RKO (cell line): Measurements from ENCODE around the gene ATF4.
A peak's percentile ranks its signal among the peaks of the same experiment; 100 is the strongest.
"Not testable (repeated sequence)": the region's sequence is repeated elsewhere in the genome, so short reads cannot be mapped to it uniquely, and the experiment has no call there.

Experiments
- DNase-seq: peaks from one replicate; pipeline ENCODE4 v3.0.0-alpha.2; 2016; ENCODE audit warnings: low spot score

Gene ATF4

GRCh38 chr22:39511226-39511625, 9.1 kb upstream of the ATF4 start:
- no peak for DNase-seq

DNA sequence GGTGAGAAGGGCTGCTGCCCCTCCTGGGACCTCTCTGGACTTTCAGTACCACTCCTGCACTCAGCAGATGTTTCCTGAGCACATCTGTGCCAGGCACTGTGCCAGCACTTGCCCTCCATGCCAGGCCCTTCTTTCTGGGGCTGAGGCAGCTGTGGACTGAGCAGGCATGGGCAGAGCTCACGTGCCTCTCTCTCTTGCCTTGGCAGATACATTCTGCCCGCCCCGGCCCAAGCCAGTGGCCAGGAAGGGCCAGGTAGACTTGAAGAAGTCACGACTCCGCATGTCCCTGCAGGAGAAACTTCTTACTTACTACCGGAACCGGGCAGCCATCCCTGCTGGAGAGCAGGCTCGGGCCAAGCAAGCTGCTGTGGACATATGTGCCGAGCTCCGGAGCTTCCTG, 8.3 kb upstream of the ATF4 start:
- DNase-seq: no peak

GRCh38 chr22:39513791-39514190, 6.6 kb upstream of the ATF4 start:
- no peak for DNase-seq

GRCh38 chr22:39514373-39514973, 5.9 kb upstream of the ATF4 start:
- DNase-seq: no peak

DNA sequence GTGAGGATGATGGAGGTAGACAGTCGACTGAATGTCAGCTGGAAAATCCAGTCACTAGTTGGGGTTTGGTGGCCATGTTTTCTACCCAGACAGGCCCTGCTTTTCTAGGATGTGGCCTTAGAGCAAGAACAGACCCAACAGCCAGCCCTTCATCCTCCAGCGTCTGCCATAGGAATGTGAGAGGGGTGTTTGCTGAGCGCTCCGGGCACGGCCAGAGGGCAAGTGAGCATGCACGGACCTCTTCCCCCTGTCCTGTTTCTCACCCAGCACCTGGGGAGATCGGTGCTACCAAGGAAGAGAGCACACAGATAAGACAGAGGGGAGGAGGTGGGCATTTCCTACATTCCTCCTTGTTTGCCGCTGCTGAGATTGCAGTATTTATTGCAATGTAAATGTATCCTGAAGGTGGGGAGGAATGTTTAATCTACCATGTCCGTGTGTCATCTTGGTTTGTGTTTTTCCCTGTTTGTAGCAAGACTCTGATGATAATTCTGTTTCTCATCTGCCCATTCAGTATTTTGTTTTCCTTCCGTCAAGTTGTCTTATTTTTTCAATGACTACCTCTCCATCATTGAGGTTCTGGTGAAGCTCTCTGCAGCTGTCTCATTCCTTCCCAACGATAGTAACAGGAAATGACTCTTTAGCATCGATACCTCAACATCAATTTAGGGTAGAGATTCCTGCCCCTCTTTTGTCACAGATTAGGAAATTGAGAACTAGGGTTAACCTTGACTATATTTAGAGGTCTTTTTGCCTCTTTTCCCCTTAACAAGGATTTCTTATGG, 4.9 kb upstream of the ATF4 start:
- no peak for DNase-seq

- DNase-seq: no peak
These were observed 2.9 kb upstream of the ATF4 start for GRCh38 chr22:39517470-39517869.

DNA sequence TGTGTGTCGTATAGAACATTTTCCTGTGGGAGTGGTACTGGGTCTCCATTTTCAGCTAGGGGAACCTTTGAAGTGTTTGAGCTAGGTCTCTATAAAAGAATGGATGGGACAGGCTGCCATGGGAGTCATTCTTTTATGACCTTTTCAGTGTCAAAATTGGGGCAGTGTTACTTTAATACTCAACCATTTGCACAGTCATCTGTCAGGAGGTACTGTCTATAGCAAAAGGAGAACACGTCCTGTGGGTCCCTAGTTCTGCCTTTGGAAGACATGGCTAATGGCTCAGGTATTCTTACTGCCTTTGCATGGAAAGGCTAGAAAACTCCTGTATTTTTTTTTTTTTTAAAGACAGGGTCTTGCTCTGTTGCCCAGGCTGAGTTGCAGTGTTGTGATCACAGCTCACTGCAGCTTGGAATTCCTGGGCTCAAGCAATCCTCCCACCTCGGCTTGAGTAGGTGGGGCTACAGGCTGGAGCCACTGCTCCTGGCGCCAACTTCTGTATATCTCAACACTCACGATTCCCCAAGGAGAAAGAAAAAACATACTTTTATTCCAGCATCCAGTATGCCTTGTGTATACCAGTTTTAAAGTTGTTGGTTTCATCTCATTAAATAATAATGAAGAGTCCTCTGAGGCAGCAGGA, 2.1 kb upstream of the ATF4 start:
- DNase-seq: no peak

DNA sequence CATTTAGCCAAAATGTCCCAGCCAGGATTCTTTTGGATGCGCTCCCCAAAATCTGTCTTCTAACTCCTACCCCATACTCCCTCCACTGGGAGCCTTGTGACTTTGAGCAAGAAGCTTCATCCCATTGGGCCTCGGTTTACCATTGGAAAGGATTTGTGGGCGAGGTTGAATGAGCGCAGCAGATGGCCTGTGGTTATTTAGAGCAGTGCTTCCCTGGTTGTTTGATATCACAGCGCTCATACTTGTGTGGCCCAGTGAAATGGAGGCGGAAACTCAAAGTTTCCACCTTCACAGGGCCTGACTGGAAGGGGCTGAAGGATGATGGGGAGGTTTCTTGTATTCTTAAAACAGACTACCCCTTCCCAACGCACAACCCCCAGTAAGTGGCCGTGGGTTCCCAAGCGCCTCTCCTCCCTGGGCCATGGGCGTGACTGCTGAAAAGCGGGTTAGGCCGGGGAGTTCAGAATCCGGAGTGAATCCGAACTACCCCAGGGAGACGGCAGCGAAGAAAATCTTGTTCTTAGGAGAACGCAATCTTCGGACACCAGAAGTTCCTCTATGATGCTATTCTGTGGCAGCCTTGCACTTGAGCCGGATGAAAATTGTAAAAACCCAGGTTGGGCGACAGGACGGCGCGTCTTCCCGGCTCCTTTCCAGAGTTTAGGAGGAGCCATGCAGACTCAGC, 1.2 kb upstream of the ATF4 start:
- DNase-seq: peak; percentile 51

DNA sequence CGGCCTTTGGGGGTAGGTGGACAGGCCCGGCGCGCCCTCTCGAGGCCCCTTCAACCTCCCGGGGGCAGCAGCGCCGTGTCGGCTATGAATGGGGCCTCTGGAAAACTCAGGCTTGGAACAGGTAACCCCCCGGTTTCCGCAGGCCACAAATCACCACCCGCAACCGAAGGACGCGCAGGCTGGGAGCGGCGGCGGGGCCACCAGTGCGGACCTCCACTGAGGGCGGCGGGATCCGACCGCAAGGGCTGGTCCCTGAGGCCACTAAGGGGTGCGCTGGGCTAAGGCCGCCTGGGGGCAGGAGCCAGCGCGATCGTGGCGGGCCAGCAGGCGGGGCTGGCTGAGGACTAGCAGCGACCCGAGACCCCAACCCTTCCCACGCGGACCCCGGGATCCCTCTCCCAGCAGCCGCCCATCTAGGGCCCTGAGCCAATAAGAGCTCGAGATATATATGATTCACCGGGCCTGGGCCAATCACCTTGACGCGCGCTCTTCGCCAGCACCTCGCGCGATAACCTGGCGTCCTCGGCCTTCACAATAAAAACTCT, 609 bp upstream of the ATF4 start:
- DNase-seq: peak; percentile 99

DNA sequence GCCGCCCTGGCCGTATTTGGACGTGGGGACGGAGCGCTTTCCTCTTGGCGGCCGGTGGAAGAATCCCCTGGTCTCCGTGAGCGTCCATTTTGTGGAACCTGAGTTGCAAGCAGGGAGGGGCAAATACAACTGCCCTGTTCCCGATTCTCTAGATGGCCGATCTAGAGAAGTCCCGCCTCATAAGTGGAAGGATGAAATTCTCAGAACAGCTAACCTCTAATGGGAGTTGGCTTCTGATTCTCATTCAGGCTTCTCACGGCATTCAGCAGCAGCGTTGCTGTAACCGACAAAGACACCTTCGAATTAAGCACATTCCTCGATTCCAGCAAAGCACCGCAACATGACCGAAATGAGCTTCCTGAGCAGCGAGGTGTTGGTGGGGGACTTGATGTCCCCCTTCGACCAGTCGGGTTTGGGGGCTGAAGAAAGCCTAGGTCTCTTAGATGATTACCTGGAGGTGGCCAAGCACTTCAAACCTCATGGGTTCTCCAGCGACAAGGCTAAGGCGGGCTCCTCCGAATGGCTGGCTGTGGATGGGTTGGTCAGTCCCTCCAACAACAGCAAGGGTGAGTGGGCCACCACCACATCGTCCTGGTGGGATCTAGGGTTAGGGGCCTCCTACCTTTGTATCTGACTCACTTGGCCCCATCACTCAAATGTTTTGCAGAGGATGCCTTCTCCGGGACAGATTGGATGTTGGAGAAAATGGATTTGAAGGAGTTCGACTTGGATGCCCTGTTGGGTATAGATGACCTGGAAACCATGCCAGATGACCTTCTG, 934 bp downstream of the ATF4 start:
- DNase-seq: peak; percentile 70

DNA sequence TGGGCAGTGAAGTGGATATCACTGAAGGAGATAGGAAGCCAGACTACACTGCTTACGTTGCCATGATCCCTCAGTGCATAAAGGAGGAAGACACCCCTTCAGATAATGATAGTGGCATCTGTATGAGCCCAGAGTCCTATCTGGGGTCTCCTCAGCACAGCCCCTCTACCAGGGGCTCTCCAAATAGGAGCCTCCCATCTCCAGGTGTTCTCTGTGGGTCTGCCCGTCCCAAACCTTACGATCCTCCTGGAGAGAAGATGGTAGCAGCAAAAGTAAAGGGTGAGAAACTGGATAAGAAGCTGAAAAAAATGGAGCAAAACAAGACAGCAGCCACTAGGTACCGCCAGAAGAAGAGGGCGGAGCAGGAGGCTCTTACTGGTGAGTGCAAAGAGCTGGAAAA, 1.7 kb downstream of the ATF4 start:
- not testable (repeated sequence) for DNase-seq

DNA sequence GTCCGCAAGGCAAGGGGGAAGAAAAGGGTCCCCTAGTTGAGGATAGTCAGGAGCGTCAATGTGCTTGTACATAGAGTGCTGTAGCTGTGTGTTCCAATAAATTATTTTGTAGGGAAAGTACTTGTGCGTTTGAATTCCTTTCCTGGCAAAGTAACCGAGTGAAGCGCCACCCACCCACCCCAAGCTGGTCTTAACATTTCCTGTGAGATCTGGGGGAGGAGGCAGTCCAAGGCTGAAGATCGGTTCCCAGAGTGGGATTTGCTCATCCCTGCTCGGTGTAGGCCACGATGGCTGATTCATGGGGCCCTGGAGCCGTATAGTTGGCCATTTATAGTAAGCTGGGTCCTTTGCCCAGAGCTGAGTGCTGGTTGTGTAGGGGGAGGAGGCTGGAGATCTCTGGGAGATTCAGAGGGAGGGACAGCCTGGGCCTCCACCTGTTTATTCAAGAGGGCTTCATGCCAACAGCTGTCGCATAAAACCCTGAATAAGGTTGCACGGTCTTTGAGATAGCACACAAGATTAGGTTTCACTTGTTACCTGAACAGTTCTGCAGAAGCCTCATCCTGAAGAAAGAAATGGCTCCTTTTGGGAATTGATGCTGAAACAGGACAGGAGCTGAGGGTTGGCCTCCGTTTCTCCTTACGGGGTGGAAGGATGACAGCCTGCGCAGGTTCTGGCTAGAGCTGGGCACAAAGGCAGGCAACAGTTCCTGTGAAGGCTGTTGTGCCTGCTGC, 2.4 kb downstream of the ATF4 start:
- peak; percentile 84 for DNase-seq

DNA sequence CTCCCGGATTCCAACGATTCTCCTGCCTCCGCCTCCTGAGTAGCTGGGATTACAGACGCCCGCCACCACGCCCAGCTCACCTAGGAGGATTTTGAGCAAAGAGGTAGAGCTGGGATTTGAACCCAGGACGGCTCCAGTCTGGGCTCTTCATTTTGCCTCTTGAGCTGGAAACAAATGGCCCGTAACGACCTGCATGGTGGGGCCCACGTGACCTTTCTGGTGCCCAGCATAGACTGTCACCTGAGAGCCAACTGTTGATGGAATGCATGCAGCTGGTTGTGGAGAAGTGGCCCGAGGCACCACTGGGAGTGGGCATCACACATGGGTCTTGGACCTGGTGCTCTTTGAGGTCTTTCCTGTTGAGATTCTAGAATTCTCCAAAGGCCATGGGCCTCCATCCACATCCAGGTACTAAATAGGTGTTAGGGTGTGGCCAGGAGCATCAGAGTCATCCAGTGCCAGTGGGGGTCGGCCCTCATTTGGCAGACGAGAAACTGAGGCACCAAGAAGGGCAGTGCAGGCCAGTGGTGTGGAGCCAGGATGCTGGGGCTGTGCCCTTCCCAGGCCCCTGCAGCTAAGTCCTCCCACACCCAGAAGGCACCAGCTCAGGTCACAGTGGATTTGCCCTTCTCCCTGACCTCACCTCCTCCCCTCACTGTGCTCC, 3.9 kb downstream of the ATF4 start:
- DNase-seq: no peak

DNA sequence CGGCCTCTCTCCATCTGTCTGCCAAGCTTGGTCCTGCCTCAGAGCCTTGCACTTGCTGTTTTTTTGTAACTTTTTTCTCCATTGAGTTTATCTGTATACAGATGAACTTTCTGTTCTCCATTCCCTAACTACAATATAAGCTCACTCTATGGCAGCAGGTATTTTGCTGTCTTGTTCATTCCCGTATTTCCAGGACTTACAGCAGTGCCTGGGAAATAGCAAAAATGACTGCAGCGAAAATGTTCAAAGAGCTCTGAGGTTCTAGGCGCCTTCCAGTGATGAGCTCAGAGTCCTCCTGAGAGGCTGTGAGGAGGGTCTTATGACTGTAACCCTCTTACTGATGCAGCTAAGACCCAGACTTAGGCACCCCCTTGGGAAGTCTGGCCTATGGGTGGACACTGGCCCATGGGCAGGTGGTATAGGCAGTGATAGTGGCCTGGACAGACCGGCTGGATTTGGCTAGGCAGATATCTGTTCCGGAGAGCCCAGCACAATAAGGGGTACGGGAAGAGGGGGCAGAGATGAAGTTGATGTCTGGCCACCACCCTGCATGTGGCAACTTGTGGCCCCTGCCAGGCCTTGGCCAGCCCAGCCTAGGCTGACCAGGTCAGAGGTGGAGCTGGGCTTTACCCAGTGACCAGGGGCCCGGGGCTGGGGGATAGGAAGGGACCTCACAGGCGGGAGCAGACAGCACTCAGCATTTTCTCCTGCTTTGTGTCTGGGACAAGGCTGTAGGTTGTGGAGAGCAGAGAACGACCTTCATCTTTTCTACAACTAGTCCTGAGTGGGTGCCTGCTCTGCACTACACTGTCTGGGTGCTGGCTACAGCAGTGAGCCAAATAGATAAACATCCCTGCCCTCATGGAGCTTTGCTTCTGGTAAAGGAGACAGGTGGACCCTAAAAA, 4.6 kb downstream of the ATF4 start:
- peak; percentile 38 for DNase-seq

GRCh38 chr22:39525658-39525975, 5.3 kb downstream of the ATF4 start:
- no peak for DNase-seq

DNA sequence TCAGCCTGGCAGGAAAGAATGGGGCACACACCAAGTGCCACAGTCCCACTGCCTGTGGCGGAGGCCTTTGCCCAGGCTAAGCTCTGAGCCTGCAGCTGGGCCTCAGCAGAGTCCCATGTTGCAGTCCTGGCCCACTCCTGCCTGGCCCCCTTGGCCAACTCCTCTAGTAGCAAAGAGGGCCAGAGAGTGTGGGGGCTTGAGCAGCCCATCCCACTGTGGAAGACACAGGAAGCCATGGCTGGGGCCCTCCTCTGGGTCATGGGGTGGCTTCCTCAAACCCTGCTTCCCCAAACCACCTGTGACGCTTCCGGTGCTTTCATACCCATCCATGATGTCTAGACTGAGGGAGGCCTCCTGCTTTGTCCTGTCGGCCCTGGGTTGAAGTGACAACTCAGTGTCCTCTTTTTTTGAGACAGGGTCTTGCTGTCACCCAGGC, 6.4 kb downstream of the ATF4 start:
- no peak for DNase-seq

DNA sequence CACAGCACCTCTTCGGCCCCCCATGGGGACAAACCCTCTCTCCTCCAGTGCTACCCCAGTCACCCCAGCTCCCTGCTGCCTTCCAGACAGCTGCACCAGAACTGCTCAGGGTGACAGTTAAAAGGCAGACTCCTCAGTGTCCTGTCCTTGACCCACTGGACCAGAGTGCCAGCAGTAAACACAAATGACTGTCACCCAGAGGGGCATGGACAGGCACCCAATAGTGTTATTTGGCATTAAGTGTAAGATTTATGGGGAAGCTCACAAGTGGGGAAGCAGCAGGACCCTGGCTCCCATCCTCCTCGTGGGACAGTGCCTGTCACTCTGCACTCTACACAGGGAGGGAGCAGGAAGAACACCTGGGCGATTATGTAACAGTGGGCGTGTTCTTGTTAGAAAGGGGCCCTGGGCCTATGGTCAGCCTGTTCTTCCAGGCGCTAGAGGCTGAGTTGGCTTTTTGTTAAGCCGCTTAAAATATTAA, 7.2 kb downstream of the ATF4 start:
- DNase-seq: peak; percentile 35

- no peak for DNase-seq
These were observed 7.8 kb downstream of the ATF4 start for GRCh38 chr22:39528080-39528661.
